HL-60/S4 treated with retinoic acid at 250 ng/mL for 4 days and 3 days (cell line): ENCODE measurements around the gene ABCC6.
"Not testable (repeated sequence)": the region's sequence is repeated elsewhere in the genome, so short reads cannot be mapped to it uniquely, and the experiment has no call there.

Experiments used
- in situ Hi-C: fragments of 300-500 bp; cut with MboI; formaldehyde crosslinking; loops from 2 replicates; pipeline ENCODE4 v1.7.0; 2022; ENCODE audit warnings: low sequenced_read_pairs

ABCC6 gene

DNA sequence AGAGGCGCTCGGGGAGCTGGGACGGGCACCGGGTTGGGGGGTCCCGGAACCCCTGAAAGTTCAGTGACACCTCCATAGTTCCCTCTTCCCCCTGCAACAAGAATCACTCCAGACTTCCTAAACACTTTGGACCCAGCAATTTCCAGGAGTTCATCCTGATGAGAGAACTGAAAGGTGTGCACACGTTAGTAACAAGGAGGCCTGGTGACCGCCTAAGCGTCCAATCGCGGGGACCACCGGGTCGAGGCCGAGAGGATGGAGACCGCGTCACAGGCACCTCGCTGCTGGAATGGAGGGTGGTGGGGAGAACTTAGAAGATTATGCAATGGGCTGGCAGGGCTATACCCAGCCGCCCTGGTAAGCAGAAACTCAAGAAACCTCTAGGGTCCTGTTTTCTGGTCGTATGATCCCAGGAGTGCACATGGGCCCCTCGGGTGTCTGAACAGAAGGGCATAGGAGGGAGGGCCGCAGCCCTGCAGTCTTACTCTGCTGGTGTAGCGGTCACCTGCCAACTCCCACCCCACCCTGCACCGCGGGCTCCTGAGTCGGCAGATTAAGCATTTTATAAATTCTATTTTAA lies 458 bp upstream of the ABCC6 start:
- in situ Hi-C loops, result not testable (repeated sequence)

DNA sequence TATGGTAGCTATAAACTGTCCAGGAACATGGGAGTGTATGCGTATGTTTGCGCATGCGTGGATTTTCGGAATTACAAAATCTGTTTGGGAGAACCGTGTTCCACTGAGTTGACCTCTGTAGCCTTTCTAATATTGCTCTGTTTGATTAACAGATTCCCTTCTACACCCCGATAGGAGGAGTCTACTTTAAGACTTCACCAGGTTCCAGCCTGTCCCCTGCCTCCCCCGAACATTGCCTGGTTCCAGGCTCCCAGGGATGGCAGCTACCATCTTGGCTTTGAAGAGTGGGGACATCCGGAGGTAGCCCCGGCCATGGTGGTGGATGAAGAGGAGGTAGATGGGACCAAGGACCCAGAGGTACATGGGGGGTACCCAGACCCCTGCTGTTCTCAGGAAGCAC lies 1.9 kb downstream of the ABCC6 start:
- in situ Hi-C loops, result not testable (repeated sequence)

DNA sequence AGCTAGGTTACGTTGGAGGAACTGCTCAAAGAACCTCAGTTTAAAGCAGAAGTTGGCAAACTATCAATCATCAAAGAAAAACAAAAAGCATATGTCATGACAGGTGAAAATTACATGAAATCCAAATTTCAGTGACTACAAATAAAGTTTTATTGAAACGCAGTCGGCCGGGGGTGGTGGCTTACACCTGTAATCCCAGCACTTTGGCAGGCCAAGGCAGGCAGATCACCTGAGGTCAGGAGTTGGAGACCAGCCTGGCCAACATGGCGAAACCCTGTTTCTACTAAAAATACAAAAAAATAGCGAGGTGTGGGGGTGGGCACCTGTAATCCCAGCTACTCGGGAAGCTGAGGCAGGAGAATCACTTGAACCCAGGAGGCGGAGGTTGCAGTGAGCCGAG lies 2.8 kb downstream of the ABCC6 start:
- in situ Hi-C loops, result not testable (repeated sequence)

DNA sequence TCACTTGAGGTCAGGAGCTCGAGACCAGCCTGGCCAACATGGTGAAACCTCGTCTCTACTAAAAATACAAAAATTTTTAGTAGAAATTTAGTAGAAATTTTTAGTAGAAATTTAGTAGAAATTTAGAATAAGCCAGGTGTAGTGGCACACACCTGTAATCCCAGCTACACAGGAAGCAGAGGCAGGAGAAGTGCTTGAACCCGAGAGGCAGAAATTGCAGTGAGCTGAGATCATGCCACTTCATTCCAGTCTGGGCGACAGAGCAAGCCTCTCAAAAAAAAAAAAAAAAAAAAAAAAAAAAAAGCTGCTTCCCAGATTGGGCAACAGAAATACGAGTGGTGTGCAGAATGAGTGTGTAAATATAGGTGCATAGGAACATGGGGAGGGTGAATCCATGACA lies 4.5 kb downstream of the ABCC6 start:
- in situ Hi-C loops, result not testable (repeated sequence)

DNA sequence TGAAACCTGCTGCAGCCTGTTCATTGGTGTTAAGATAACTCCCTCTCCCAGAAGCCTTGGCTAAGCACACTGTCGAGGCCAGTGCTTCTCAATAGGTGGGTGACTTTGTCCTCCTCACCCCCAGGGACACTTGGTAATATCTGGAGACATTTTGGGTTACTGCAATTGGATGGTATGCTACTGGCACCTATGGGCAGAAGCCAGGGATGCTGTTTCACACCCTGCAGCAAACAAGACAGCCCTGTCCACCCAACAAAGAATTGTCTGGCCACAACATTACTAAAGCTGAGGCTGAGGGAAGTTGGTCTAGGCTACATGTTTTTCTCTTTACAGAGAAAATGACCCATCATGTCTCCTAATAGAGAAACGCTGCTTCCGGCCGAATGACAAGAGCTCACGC lies 4.9 kb downstream of the ABCC6 start:
- in situ Hi-C loops, result not testable (repeated sequence)

DNA sequence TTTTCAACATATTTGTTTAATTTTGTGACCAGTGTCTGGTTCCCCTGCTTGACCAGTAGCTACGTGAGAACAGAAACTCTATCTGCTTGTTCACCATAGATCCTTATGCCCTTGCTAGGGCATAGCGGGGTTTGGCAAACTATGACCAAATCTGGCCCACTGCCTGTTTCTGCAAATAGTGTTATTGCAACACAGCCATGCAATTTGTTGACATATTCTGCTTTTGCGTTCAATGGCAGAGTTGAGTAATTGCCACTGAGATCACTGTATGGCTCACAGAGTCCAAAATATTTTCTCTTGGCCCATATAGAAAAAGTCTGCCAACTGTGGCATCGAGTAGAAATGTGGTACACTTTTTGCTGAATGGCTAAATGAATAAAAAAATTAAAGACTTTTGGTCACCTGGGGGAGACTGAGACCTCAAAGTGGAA lies 9.4 kb downstream of the ABCC6 start:
- in situ Hi-C loops, result not testable (repeated sequence)

DNA sequence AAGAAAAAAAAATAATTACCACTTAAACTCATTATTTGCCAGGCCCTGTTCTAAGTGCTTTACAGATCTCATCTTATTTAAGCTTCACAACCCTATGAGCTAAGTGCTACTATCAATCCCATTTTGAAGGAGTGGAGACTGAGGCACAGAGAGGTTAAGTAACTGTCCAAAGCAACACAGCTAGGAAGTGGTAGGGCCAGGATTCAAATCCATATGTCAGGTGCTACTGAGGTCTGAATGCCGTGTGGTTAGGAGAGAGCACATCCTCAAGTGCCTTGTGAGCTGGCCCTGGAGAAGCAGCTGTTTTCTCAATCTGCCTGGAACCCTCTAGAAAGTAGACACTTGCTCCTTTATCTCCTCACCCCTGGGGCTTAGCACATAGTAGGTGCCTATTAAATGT lies 11.9 kb downstream of the ABCC6 start:
- in situ Hi-C loops, result not testable (repeated sequence)

DNA sequence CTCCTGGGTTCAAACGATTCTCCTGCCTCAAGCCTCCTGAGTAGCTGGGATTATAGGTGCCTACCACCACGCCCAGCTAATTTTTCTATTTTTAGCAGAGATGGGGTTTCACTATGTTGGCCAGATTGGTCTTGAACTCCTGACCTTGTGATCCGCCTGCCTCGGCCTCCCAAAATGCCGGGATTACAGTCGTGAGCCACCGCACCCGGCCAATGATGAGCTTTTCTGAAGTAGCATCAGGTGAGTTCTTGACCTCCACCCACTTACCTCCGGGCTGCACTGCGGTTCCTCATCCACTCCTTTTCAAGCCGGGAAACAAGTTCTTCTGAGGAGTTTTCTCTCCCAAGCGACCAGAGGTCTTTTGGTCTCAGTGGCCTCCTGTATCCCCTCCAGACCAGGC lies 14.8 kb downstream of the ABCC6 start:
- in situ Hi-C loops, result not testable (repeated sequence)

DNA sequence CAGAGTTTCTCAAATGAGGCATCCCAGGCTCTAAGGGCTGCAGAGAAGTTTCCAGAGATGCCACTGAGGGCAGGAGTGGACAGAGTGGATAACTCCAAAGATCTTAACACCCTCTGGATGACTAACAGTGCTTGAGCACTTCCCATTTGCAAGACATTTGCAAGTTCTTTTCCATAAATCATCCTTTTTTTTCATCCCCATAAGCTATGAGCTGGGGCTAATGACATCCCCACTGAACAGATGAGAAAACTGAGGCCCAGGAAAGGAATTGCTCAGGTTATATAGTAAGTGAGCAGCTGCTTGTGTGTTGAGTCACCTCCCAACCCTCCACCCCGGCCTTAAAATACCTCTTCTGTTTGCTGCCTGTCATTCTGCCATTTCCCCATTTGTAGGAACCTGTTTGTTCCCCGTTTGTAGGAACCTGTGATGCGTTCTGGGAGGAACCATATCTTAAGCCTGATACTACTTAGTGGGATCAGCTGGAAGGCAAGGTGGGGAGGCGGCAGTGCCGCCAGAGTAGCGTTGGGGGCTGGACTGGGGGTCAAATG lies 15.4 kb downstream of the ABCC6 start:
- in situ Hi-C loops, result not testable (repeated sequence)

DNA sequence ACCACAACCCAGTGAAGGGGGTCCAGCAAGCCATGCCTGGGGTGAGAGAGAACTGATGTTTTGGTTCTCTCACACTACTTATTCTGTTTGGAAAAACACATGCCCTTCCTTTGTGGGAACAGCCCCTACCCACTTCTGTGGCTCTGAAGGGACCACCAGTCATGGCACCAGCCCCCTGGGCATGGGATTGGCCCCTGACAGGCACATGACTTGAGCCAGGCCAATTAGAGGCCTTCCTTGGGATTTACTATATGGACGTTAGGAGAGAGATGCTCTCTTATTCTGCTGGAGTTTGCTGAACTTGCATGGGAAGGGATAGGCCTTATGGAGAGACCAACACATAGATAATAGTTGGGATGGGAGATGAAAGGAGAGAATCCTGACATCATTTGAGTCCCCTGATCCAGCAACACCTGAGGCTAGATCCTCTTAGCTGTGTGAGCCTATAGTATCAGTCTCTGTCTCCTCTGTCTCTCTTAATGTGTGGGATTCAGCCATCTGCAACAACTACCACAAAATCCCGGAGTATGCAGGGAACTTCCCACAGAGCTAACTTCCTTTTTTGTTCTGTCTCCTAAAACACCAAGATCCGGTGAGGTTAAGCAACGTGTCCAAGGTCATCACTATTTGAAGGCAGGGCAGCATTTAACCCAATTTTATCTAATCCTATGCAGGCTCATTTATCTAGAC lies 16.1 kb downstream of the ABCC6 start:
- in situ Hi-C loops, result not testable (repeated sequence)

DNA sequence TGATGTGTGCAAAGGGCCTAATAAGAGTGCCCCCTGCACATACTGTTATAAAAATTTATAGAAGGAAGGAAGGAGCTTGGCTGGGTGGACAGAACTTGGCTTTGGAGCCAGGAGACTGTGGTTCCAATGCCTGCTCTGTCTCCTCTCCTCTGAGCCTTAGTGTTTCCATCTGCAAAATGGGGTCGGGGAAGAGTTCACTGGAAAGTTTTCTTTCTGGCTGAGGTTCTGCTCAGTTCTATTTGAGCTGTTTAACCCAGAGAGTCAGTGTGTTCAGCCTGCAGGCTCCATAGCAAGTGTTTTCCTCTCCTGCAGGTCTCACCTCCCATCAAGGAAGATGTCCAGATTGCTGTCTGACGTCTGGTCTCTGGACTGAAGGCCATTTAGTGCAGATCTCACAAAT lies 17.4 kb downstream of the ABCC6 start:
- in situ Hi-C loops, result not testable (repeated sequence)

DNA sequence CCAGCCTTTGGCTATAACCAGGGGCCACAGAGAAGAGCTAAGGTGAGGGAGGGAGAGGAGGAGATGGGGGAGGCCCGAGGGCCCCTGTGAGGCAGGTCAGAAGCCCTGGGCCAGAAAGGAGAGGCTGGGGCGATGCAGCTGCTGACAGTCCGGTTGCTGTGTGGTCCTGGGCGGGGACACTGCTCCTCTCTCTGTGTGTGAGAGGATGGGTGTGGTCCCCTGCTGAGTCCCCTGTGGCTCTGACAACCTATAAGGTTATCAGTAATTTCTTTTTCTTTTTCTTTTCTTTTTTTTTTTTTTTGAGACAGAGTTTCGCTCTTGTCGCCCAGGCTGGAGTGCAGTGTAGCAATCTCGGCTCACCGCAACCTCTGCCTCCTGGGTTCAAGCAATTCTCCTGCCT lies 18.7 kb downstream of the ABCC6 start:
- in situ Hi-C loops, result not testable (repeated sequence)

DNA sequence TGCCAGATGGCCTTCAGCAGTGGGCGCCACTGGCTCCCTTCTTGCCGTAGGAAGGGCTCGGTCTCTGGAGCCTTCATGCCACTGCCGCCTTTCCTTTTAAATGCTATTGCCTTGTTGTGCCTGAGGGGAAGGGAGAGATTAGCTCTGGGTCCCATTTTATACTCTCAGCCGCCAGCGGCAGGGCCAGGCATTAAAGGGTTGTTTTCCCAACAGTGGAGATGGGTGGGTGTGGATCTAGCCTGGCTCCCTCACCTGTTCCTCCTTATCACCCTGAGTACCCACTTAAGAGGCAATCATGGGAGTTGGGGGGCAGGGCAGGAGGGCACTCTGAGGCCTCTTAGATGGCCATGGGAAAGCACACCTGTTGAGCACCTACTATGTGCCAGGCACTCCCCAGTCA lies 19.8 kb downstream of the ABCC6 start:
- in situ Hi-C loops, result not testable (repeated sequence)

DNA sequence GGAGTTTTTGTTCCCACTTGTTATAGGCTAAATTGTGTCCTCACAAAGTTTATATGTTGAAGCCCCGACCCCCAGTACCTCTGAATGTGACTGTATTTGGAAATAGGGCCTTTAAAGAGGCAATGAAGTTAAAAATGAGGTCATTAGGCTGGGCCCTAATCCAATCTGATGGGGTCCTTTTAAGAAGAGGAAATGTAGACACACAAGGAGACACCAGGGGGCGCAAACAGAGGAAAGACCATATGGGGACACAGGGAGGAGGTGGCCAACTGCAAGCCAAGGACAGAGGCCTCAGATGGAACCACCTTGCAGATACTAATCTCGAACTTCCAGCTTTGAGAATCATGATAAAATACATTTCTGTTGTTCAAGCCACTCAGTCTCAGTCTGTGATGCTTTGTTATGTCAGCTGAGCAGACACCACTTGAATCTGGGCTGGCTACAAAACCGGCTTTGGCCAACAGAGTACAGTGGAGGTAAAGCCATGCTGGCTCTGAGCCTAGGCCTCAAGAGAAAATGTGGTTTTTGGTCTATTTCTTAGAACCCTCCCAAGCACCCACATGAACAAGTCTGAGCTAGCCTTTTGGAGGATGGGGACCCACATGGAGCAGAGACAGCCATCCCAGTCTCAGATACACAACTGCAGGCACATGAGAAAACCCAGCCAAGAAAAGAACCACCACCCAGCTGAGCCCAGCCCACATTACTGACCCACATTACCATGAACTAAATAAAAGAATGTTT lies 20.7 kb downstream of the ABCC6 start:
- in situ Hi-C loops, result not testable (repeated sequence)

DNA sequence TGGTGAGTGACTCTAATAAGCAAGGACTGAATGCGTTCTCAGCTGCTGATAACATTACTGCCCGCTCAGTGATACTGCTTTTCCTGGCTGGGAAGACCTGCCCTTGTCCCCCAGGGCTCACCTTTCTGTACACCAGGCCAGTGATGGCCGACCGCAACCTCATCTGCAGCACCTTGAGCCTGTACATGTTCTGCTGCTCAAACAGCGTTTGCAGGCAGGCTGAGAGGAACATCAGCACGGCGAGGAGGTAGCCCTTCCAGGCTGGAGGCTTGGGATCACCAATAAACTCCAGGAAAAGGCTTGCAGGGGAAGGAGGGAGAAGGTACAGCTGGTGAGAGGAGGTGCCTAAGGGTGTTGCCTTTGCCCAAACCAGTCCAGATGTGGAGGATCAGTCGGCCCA lies 21.4 kb downstream of the ABCC6 start:
- in situ Hi-C loops, result not testable (repeated sequence)

DNA sequence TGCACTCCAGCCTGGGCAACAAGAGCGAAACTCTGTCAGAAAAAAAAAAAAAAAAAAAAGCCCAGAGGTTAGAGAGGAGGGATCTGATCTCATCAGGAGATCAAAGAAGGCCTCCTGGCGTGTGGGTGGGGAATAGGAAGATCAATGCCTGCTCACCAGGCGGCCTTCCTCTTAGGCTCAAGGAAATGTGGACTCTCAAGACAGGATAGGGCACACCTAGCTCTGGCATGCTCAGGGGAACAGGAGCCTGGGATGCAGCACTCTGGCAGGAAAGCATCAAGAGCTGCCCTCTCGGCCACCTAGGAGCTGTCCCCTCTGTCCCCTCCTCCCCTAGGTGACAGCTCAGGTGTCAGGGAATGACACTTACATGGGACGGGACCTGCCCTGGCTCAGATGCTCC lies 22.9 kb downstream of the ABCC6 start:
- in situ Hi-C loops, result not testable (repeated sequence)

DNA sequence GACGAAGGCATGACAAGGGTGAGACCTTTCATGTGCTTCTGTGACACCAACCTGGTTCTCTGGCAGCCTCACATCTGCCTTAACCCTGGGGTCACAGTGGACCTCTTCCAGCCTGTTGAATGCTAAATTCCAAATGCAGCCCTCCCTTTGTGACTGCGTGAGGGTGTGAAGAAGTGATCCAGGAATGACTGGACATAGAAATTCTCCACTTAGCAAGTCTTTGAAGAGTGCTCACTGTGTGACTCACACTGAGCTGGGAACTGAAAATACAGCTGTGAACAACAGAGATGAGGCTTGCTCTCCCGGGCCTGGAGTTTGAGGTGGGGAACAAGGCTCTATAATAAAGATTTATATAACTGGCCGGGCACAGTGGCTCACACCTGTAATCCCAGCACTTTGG lies 23.9 kb downstream of the ABCC6 start:
- in situ Hi-C loops, result not testable (repeated sequence)

DNA sequence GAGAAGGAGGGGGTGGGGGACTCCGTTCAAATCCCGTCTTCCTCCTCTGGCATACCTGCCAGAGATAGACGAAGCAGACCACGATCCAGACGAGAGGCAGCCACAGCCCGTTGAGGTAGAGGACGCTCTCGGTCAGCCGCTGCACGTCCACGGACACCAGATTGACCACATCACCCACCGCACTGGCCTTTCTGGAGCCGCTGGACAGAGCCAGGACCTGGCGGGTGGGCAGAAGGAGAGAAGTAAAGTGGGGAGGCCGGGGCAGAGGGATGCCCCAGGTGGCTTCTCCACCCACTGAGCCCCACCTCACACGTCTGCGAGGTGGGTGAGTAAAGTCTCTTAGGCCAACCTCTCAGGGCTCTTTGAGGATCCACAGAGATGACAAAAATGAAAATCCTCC lies 25.3 kb downstream of the ABCC6 start:
- in situ Hi-C loops, result no loop called here

DNA sequence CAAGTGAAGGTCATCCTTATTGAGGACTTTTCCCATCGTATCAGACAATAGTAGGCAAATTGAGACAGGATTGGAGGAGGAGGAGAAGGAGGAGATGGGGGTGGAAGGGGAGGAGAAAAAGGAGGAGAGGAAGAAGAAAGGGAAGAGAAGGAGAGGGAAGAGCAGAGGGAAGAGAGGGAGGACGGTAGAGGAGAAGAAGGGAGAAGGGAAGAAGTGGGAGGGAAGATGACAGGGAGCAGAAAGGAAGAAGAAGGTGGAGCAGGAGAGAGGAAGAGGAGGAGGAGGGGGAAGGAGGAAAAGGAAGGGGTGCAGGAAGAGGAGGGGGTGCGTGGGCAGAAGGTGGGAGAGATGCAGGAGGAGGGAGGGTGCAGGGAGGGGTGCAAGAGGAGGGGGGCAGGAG lies 26.0 kb downstream of the ABCC6 start:
- in situ Hi-C loops, result no loop called here

DNA sequence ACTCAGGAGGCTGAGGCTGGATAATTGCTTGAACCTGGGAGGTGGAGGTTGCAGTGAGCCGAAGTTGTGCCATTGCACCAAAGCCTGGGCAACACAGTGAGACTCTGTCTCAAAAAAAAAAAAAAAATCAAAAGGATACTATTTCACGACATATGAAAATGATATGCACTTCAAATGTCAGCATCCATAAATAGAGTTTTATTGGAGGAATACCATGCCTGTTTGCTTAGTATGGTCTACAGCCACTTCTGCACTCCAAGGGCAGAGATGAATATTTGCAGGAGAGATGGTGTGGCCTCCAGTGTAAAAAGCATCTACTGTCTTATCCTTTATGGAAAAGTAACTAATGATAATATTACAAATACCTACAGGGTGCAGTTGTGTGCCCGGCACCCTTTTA lies 27.2 kb downstream of the ABCC6 start:
- in situ Hi-C loops, result no loop called here

DNA sequence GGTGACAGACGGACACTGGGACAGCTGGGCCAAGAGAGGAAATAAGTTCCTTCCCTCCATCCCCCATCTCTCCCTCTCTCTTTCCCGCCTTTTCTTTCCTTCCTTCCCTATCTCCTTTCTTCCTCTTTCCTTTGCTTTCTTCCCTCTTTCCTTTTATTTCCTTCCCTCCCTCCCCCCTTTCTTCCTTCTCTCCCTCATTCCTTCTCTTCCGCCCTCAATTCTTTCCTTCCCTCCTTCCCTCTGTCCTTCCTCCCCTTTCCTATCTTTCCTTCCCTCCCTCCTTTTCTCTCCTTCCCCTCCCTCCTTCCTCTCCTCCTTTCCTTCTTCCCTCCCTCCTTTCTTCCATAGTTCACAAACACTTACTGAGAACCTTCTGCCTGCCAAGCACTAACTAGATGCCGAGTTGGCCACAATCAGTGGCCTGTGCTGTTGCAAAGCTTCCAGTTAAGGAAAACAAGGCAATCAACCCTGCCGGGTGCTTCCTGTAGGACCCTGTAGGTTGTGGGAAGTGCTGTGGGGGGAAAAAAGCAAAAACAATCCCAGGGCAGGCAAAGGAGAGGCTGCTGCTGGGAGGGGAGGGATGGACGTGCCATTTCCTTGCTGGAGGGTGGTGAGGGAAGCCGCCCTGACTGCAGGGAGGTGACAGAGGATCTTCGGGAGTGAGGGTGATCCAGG lies 31.7 kb downstream of the ABCC6 start:
- in situ Hi-C loops, result no loop called here
